Panc1 (cell line): Measurements from ENCODE around the gene CCDC183. TPM values are rescaled to one million over a fixed set of nuclear protein-coding genes. Genes with fewer than 3 reads are reported as not detected.
"Not testable (repeated sequence)": the region's sequence is repeated elsewhere in the genome, so short reads cannot be mapped to it uniquely, and the experiment has no call there.

ENCODE experiments used
- ATAC-seq: fragments of 200-7000 bp; cut with Tn5 transposase; 2 replicates; pipeline ENCODE4 v1.9.1; 2020; ENCODE audit warnings: mild to moderate bottlenecking, moderate library complexity
- BruUV-seq: library from RNA; stranded (reverse); fragments of 400-500 nt; replicated peaks from 2 replicates; lab custom pipeline; 2021; lab: Mats Ljungman, UMichigan
- CTCF ChIA-PET: fragments of 300-600 bp; sonication (Branson Sonifier 250); formaldehyde crosslinking; loops from one replicate; lab custom pipeline; 2022; ENCODE audit warnings: antibody characterized with exemption; lab: Charles Lee
- POLR2A ChIA-PET: fragments of 300-600 bp; sonication (Branson Sonifier 250); formaldehyde crosslinking; loops from one replicate; lab custom pipeline; 2022; ENCODE audit warnings: antibody characterized with exemption; lab: Charles Lee
- DNase-seq: peaks from one replicate; pipeline ENCODE4 v3.0.0-alpha.2; 2010; ENCODE audit warnings: low read depth, low spot score
- H3K27ac ChIP-seq: 2 replicates; pipeline ENCODE4 v1.5.1; 2011; ENCODE audit warnings: mild to moderate bottlenecking, low read length, inconsistent platforms
- H3K27me3 ChIP-seq: fragments of 200-500 bp; sonication (Bioruptor generic); 2 replicates; pipeline ENCODE4 v1.6.0; 2014; ENCODE audit warnings: low read length, inconsistent platforms; ENCODE audit not compliant: control insufficient read depth, insufficient read depth
- H3K36me3 ChIP-seq: fragments of 200-500 bp; sonication (Bioruptor generic); 2 replicates; pipeline ENCODE4 v1.5.1; 2014; ENCODE audit warnings: inconsistent platforms, mild to moderate bottlenecking, low read length, moderate library complexity; ENCODE audit not compliant: control insufficient read depth, insufficient read depth
- H3K4me1 ChIP-seq: 2 replicates; pipeline ENCODE4 v1.5.1; 2011; ENCODE audit warnings: inconsistent platforms, mild to moderate bottlenecking, low read length, moderate library complexity; ENCODE audit not compliant: control insufficient read depth, insufficient read depth
- H3K4me3 ChIP-seq, 2 experiments: 2 replicates each; pipeline ENCODE4 v1.5.1; 2011 to 2012; ENCODE audit warnings: low read depth in 2 of 2, low read length in 2 of 2, mild to moderate bottlenecking in 2 of 2, inconsistent platforms in 1 of 2, moderate library complexity in 1 of 2
- H3K9me3 ChIP-seq: fragments of 200-500 bp; sonication (Bioruptor generic); 2 replicates; pipeline ENCODE4 v1.5.1; 2014; ENCODE audit warnings: low read depth, mild to moderate bottlenecking, inconsistent platforms, low read length, moderate library complexity; ENCODE audit not compliant: control insufficient read depth, insufficient read depth
- POLR2AphosphoS5 ChIP-seq: IDR thresholded peaks from 2 replicates; pipeline ENCODE4 v1.6.1; 2012; ENCODE audit warnings: mild to moderate bottlenecking, low read depth, low read length, moderate library complexity
- SIN3A ChIP-seq: IDR thresholded peaks from 2 replicates; pipeline ENCODE4 v1.6.1; 2012; ENCODE audit warnings: low read depth, mild to moderate bottlenecking, low read length, moderate library complexity, borderline replicate concordance; ENCODE audit not compliant: insufficient read depth
- TCF7L2 ChIP-seq: IDR thresholded peaks from 2 replicates; pipeline ENCODE4 v1.6.1; 2011; ENCODE audit warnings: mild to moderate bottlenecking, low read depth, low read length, inconsistent platforms
- in situ Hi-C: cut with HindIII; loops from 2 replicates; pipeline ENCODE4 v1.10.0; 2016; ENCODE audit warnings: low sequenced_read_pairs, low pct_unique_long_range_greater_than_20kb
- intact Hi-C: fragments of 100-400 bp; cut with micrococcal nuclease; formaldehyde crosslinking; loops from one replicate; pipeline ENCODE4 v1.10.0; 2022; ENCODE audit not compliant: unreplicated experiment
- total RNA-seq: library from RNA; stranded (reverse); gene quantifications from one replicate; pipeline ENCODE4 v1.2.1, GENCODE V29; 2021; ENCODE audit not compliant: unreplicated experiment
- TF ChIP-seq, protein P1 (sequence below): fragments of 450-650 bp; IDR thresholded peaks from 2 replicates; pipeline ENCODE4 v1.5.1; 2017; ENCODE audit warnings: mild to moderate bottlenecking
- TF ChIP-seq, protein P2 (sequence below), 2 experiments: IDR thresholded peaks; 2 replicates each; pipeline ENCODE4 v1.6.1; 2011 to 2012; ENCODE audit warnings: low read depth in 2 of 2, control low read depth in 1 of 2, low read length in 1 of 2, mild to moderate bottlenecking in 1 of 2, moderate library complexity in 1 of 2; ENCODE audit not compliant: insufficient read depth in 1 of 2

CCDC183 gene
- total RNA-seq, 1 experiment from 2014 or later: 0.62 TPM

- Histone ChIP-seq H3K9me3 (no peaks in the 10 kb centered on the region), H3K36me3 (no peaks in the 10 kb centered on the region; the same call in 1 of the 2 replicates), H3K27ac (no peak overlapping the region), H3K4me1 (no peaks in the 10 kb centered on the region), H3K27me3 (no peaks in the 10 kb centered on the region), H3K4me3 (no peak overlapping the region)
- DNase-seq (no peak), ATAC-seq (no peak)
- in situ Hi-C loops (no loop called here), intact Hi-C loops (no loop called here)
- ChIA-PET CTCF (no interaction called here), POLR2A (no interaction called here)
- BruUV-seq: no TSS peak
- no peak for TF ChIP-seq TCF7L2
- TF ChIP-seq SIN3A: no peak
- TF ChIP-seq, protein P1, sequence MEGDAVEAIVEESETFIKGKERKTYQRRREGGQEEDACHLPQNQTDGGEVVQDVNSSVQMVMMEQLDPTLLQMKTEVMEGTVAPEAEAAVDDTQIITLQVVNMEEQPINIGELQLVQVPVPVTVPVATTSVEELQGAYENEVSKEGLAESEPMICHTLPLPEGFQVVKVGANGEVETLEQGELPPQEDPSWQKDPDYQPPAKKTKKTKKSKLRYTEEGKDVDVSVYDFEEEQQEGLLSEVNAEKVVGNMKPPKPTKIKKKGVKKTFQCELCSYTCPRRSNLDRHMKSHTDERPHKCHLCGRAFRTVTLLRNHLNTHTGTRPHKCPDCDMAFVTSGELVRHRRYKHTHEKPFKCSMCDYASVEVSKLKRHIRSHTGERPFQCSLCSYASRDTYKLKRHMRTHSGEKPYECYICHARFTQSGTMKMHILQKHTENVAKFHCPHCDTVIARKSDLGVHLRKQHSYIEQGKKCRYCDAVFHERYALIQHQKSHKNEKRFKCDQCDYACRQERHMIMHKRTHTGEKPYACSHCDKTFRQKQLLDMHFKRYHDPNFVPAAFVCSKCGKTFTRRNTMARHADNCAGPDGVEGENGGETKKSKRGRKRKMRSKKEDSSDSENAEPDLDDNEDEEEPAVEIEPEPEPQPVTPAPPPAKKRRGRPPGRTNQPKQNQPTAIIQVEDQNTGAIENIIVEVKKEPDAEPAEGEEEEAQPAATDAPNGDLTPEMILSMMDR: no peak
- no peak for TF ChIP-seq POLR2AphosphoS5
- TF ChIP-seq, protein P2, sequence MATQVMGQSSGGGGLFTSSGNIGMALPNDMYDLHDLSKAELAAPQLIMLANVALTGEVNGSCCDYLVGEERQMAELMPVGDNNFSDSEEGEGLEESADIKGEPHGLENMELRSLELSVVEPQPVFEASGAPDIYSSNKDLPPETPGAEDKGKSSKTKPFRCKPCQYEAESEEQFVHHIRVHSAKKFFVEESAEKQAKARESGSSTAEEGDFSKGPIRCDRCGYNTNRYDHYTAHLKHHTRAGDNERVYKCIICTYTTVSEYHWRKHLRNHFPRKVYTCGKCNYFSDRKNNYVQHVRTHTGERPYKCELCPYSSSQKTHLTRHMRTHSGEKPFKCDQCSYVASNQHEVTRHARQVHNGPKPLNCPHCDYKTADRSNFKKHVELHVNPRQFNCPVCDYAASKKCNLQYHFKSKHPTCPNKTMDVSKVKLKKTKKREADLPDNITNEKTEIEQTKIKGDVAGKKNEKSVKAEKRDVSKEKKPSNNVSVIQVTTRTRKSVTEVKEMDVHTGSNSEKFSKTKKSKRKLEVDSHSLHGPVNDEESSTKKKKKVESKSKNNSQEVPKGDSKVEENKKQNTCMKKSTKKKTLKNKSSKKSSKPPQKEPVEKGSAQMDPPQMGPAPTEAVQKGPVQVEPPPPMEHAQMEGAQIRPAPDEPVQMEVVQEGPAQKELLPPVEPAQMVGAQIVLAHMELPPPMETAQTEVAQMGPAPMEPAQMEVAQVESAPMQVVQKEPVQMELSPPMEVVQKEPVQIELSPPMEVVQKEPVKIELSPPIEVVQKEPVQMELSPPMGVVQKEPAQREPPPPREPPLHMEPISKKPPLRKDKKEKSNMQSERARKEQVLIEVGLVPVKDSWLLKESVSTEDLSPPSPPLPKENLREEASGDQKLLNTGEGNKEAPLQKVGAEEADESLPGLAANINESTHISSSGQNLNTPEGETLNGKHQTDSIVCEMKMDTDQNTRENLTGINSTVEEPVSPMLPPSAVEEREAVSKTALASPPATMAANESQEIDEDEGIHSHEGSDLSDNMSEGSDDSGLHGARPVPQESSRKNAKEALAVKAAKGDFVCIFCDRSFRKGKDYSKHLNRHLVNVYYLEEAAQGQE (IDR thresholded peaks at IDR 0.05; ENCODE audit: insufficient read depth in 1 of 2, low read depth in 2 of 2, low read length in 1 of 2): no peak
Observed at GRCh38 chr9:136831720-136832104, 35.6 kb downstream of the CCDC183 start.

DNA sequence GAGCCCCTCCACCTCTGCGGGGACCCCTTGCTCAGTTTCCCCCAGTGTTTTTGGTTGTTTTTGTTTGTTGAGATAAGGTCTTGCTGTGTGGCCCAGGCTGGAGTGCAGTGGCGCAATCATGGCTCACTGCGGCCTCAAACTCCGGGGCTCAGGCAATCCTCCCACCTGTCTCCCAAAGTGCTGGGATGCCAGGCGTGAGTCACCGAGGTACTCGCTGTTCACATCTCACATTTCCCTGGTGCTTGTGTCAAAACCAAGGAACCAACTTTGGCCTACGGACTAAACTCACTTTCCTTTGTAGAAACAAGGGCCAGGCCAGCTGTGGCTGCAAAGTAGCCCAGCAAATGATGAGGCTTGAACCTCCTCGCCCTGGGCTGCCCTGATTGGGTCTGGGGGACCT lies 36.4 kb downstream of the CCDC183 start:
- in situ Hi-C loops: no loop called here
- Histone ChIP-seq H3K4me3 (no peak overlapping the region), H3K27me3 (no peaks in the 10 kb centered on the region), H3K27ac (no peak overlapping the region), H3K4me1 (no peaks in the 10 kb centered on the region), H3K36me3 (no peaks in the 10 kb centered on the region; the same call in 1 of the 2 replicates), H3K9me3 (no peaks in the 10 kb centered on the region)
- DNase-seq: no peak
- CTCF ChIA-PET: no interaction called here
- ATAC-seq: no peak
- BruUV-seq: no TSS peak
- no peak for TF ChIP-seq TCF7L2
- no peak for TF ChIP-seq SIN3A
- TF ChIP-seq, protein P2 (IDR thresholded peaks at IDR 0.05; ENCODE audit: insufficient read depth in 1 of 2, low read depth in 2 of 2, low read length in 1 of 2): no peak
- TF ChIP-seq, protein P1: no peak
- no peak for TF ChIP-seq POLR2AphosphoS5
- intact Hi-C loops: no loop called here
- POLR2A ChIA-PET: no interaction called here

DNA sequence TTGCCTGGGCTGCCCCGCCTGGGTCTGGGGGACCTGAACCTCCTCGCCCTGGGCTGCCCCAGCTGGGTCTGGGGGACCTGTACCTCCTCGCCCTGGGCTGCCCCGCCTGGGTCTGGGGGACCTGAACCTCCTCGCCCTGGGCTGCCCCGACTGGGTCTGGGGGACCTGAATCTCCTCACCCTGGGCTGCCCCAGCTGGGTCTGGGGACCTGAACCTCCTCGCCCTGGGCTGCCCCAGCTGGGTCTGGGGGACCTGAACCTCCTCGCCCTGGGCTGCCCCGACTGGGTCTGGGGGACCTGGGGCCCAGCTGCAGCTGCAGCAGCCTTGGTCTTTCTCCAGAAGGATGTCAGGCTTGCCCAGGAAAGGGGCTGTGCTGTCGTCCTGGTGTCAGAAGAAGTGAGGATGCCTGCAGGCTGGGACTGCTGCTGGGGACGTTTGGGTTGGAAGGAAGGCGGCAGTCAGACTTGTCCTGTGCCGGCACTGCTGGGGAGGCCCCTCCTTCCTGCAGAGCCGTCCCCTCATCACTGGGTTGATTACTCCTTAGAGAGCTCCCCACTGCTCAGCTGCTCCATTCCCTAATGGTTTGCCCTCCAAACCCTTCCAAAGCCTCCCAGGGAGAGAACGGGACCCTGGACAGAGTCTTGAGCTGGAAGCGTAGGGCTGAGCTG lies 37.4 kb downstream of the CCDC183 start:
- H3K27ac ChIP-seq, BruUV-seq, CTCF ChIA-PET, DNase-seq, in situ Hi-C loops, POLR2A ChIA-PET, H3K36me3 ChIP-seq, intact Hi-C loops, H3K27me3 ChIP-seq, H3K9me3 ChIP-seq, H3K4me1 ChIP-seq, H3K4me3 ChIP-seq, ATAC-seq: not testable (repeated sequence)
